ENCODE data around the gene IGFL1.
"Not testable (repeated sequence)": the region's sequence is repeated elsewhere in the genome, so short reads cannot be mapped to it uniquely, and the experiment has no call there.

- not testable (repeated sequence) for TF ChIP-seq TAF1 (IDR thresholded peaks at IDR 0.05; ENCODE audit: borderline replicate concordance, low read depth, low read length); POLR2AphosphoS5 (IDR thresholded peaks at IDR 0.05; ENCODE audit: low read depth, low read length)
Observed at GRCh38 chr19:46233871-46234270, 4.3 kb downstream of the IGFL1 start.
